ENCODE measurements around the gene CIROP. TPM values are rescaled to one million over a fixed set of nuclear protein-coding genes. Genes with fewer than 3 reads are reported as not detected.

Gene CIROP
- total and polyA plus RNA-seq, 9 of the 15 experiments (the other 6 are each of a cell fraction or from before 2014, with no cell fraction given): not detected

- DNase-seq (ENCODE audit: extremely low read depth in 1 of 4, low spot score in 3 of 4) (peak; percentile 88 to 99 (median 96)), FAIRE-seq (peak; percentile 98), ATAC-seq (peak; percentile 91)
- peak within 1 kb of the TSS; percentile 98 to 100 for H3K9ac ChIP-seq (ENCODE audit: insufficient read depth in 1 of 2, low read depth in 2 of 2, low read length in 2 of 2)
- H3K79me2 ChIP-seq (ENCODE audit: control insufficient read depth, insufficient read depth, low read length): peaks cover 76% of the 10 kb centered on the region
- under 1% methylated on average over 46 of the region's 46 CpGs for WGBS (ENCODE audit: insufficient coverage, low coverage, missing lambda C conversion rate)
- peaks cover 57% of the 10 kb centered on the region for H3K36me3 ChIP-seq (ENCODE audit: control insufficient read depth, insufficient read depth, low read length)
- no peaks in the 10 kb centered on the region for H3K9me3 ChIP-seq (replicated peaks; ENCODE audit: control insufficient read depth, insufficient read depth, low read depth, low read length)
- H3K9me1 ChIP-seq (ENCODE audit: control insufficient read depth, insufficient read depth, low read length): no peaks in the 10 kb centered on the region
- H3K4me1 ChIP-seq (replicated peaks in 1 of 2; ENCODE audit: control insufficient read depth in 2 of 2, insufficient read depth in 2 of 2, low read length in 2 of 2): peaks cover 8 to 29% of the 10 kb centered on the region in 2 experiments; a peak in 4 of 5 replicates
- peak within 1 kb of the TSS; percentile 83 for H3K4me3 ChIP-seq
- in situ Hi-C loops (cut with MboI) (no loop called here), intact Hi-C loops (cut with micrococcal nuclease) (loop anchor here (2.0 kb wide), 1 partner anchor 17 kb away; no protein-coding TSS in a partner anchor)
- H2AFZ ChIP-seq (ENCODE audit: low read depth, low read length): peak within 1 kb of the TSS; percentile 100
- POLR2A ChIA-PET: interaction anchor here (0.6 to 3.0 kb wide), 34 partner anchors 9 to 449 kb away, joined by 3 to 34 read pairs (median 4); partner anchors contain the start of genes CIROP, HAUS4, HOMEZ and IL25
- BruUV-seq (replicated peaks): TSS peak; percentile 73
- CTCF ChIA-PET (ENCODE audit: low intra/inter-chr PET ratio): interaction anchor here (1.3 kb wide), 1 partner anchor 18 kb away, joined by 5 read pairs; no protein-coding TSS in a partner anchor
- H3K4me2 ChIP-seq (ENCODE audit: insufficient read depth, low read length): peak within 1 kb of the TSS; percentile 90
- H3K27ac ChIP-seq (ENCODE audit: extremely low read depth, low read depth, low read length): peak within 1 kb of the TSS; percentile 98
- peaks cover 16% of the 10 kb centered on the region for H4K20me1 ChIP-seq (replicated peaks; ENCODE audit: control insufficient read depth, insufficient read depth, low read length)
- no peaks in the 10 kb centered on the region for H3K27me3 ChIP-seq (ENCODE audit: control insufficient read depth in 2 of 2, insufficient read depth in 2 of 2, low read length in 2 of 2)
- peak; percentile 37; the same call in 1 of the 2 replicates for TF ChIP-seq SOX6 (IDR thresholded peaks at IDR 0.05)
- TF ChIP-seq HDAC3 (IDR thresholded peaks at IDR 0.05; ENCODE audit: borderline replicate concordance, partially characterized antibody): no peak
- peak in 1 of 2 experiments; percentile 63; a peak in 1 of 4 replicates for TF ChIP-seq MLLT1 (IDR thresholded peaks at IDR 0.05)
- TF ChIP-seq KLF16 (IDR thresholded peaks at IDR 0.05): peak; percentile 12; the same call in 1 of the 2 replicates
- peak; percentile 59 for TF ChIP-seq DPF2 (IDR thresholded peaks at IDR 0.05)
- TF ChIP-seq PTBP1 (IDR thresholded peaks at IDR 0.05; ENCODE audit: low read depth, low read length): no peak
- TF ChIP-seq ARNT (IDR thresholded peaks at IDR 0.05): peak; percentile 37 to 67; a peak in 2 of 4 replicates
- no peak for TF ChIP-seq DNMT1 (IDR thresholded peaks at IDR 0.05)
- peak; percentile 64 for TF ChIP-seq SUPT5H (IDR thresholded peaks at IDR 0.05)
- peak; percentile 23 for TF ChIP-seq E2F8 (IDR thresholded peaks at IDR 0.05; ENCODE audit: low read depth, partially characterized antibody)
- TF ChIP-seq MAFK (IDR thresholded peaks at IDR 0.05; ENCODE audit: low read length): 0 out of 2 replicates have a peak, but pooled peaks have one; percentile 4
- 0 out of 2 replicates have a peak, but pooled peaks have one; percentile 15 for TF ChIP-seq BRD4 (IDR thresholded peaks at IDR 0.05)
- TF ChIP-seq CREM (IDR thresholded peaks at IDR 0.05; ENCODE audit: low read depth): no peak
- TF ChIP-seq USF1 (CRISPR knock-in tag; IDR thresholded peaks at IDR 0.05): no peak
- peak; percentile 64 for TF ChIP-seq TAF9B (IDR thresholded peaks at IDR 0.05; ENCODE audit: partially characterized antibody)
- TF ChIP-seq PTRF (tag; IDR thresholded peaks at IDR 0.05): no peak
- no peak for TF ChIP-seq ZSCAN32 (CRISPR knock-in tag; IDR thresholded peaks at IDR 0.05)
- TF ChIP-seq LEF1 (IDR thresholded peaks at IDR 0.05): peak; percentile 38; the same call in 1 of the 2 replicates
- TF ChIP-seq TAF7 (tag; IDR thresholded peaks at IDR 0.05): peak; percentile 85
Measured at GRCh38 chr14:23095196-23096108, 9.3 kb downstream of the CIROP start, which contains the start of gene C14orf119. TSS of gene C14orf119 (plus strand) at chr14:23095505. CDS start at chr14:23097659, 2,154 bp downstream.

Data from K562 (cell line).